NCI-H1417 (cell line): ENCODE results near the gene NAP1L5.
A peak's percentile ranks its signal among the peaks of the same experiment; 100 is the strongest.

Experiments used
- DNase-seq, 3 experiments: peaks; one replicate each; lab custom pipeline; 2025; lab: John Stamatoyannopoulos, UW

NAP1L5 gene

GRCh38 chr4:88660446-88661294, 37.0 kb downstream of the NAP1L5 start:
- no peak for DNase-seq

- no peak for DNase-seq
Measured at GRCh38 chr4:88659890-88660208, 37.8 kb downstream of the NAP1L5 start.

- DNase-seq, result peak; percentile 4 to 72 (median 40)
Measured at GRCh38 chr4:88659055-88659889, 38.4 kb downstream of the NAP1L5 start.

GRCh38 chr4:88655226-88655625, 42.4 kb downstream of the NAP1L5 start:
- DNase-seq, result no peak

GRCh38 chr4:88653371-88653946, 44.2 kb downstream of the NAP1L5 start:
- no peak for DNase-seq

- no peak for DNase-seq
Measured at GRCh38 chr4:88649716-88650115, 47.9 kb downstream of the NAP1L5 start.

- DNase-seq, result no peak
Measured at GRCh38 chr4:88646528-88647280, 50.9 kb downstream of the NAP1L5 start.

- DNase-seq, result no peak
Measured at GRCh38 chr4:88645994-88646393, 51.6 kb downstream of the NAP1L5 start.
